Measurements from ENCODE around the gene SRPX.

Gene SRPX

DNA sequence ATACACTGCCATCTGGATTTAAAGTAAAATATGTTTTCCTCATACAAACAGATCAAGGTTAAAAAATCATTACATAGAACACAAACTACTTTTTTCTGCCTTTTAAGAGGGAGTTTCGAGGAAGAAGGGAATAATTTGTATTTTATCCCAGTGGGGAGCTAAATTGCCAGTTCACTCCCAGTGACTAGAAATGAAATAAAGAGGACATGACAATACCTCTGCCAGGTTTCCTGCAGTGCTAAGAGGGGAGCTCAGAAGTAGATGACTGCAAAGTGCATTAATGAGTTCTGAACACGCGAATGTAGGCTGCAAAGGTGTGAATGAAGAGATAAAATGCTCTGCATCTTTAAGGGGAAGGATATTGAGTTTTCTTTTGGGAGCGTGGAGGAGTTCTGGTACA is 69.7 kb downstream of the SRPX start:
- in situ Hi-C loops (cut with MboI; ENCODE audit: low sequenced_read_pairs), result loop anchor here (25.0 kb wide), 1 partner anchor 239 kb away; no protein-coding TSS in a partner anchor

- in situ Hi-C loops (cut with MboI; ENCODE audit: low sequenced_read_pairs), result no loop called here
These were observed 71.7 kb downstream of the SRPX start for GRCh38 chrX:38149016-38149415.

DNA sequence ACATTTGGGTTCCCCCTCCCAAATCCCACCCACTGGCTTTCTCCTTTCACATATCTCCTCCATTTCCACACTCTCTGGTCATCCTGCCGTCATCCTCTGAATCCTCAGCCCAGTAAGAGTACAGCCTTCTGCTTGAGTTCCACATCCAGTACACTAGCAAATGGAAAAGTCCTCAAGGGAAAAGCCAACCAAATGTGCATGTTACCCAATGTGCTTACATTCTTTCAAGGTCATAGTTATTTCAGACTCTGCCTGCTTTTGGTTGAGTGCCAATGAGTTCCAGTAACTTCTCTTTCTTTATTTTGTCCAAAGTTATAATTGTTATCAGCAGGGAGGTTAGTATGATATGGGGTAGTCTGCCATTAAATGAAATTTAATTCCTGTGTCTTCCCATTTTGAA is 78.1 kb downstream of the SRPX start:
- in situ Hi-C loops (cut with MboI; ENCODE audit: low sequenced_read_pairs), result no loop called here

- in situ Hi-C loops (cut with MboI; ENCODE audit: low sequenced_read_pairs), result no loop called here
These were observed 81.8 kb downstream of the SRPX start for GRCh38 chrX:38138900-38139299.

- in situ Hi-C loops (cut with MboI; ENCODE audit: low sequenced_read_pairs), result no loop called here
These were observed 82.3 kb downstream of the SRPX start for GRCh38 chrX:38138157-38138891.

DNA sequence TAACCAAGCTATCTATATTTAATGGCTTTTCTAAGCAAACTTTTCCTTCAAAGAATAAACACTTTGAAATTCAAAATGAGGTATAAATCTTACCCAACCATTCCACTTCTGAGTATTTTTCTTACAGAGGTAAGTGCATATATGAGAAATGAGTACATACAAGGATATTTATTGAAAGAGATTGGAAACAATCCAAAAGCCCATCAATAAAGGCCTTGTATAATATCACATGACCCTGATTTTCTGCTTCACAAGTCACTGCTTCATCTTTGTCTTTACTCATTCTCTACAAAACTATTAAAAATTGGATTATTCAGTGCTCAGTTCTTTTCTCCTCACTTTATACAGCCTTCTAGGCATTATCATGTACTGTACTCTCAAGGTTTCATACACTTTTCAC is 91.3 kb downstream of the SRPX start:
- in situ Hi-C loops (cut with MboI; ENCODE audit: low sequenced_read_pairs), result no loop called here

DNA sequence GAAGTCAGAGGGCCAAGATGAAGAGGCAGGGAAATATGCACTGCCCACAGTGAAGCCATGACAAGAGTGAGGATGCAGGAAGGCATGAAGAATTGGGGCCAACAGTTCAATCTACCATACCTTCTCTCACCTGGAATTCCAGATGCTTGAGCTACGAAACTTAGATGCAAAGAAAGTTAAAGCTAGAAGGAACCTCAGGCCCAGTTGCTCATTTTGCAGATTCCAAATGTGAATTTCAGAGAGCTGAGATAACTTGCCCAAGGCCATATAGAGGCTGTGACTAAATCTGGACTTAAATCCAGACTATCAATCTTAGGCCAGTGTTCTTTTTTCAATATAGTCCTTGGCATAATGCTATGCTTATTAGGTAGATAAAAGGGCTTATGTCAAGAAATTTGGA is 92.7 kb downstream of the SRPX start:
- in situ Hi-C loops (cut with MboI; ENCODE audit: low sequenced_read_pairs), result no loop called here

DNA sequence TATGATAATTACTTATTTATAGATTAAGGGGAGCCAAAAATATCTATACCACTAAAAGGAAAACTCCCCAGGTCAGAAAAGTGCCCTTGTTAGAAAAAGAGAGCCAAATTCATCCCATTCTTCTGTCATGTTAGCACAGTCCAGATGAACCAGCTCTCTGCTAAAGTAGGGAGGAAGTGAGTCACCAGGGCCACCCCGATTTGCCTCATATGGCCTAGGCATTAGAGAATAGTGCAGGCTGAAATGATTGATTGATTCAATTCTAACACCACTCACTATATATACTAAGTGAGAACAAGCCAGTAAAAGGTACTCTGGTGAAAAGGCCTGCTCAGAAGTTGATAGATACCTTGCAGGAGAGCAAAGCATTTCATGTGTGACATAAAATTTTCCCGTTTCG is 94.5 kb downstream of the SRPX start:
- in situ Hi-C loops (cut with MboI; ENCODE audit: low sequenced_read_pairs), result no loop called here

- in situ Hi-C loops (cut with MboI; ENCODE audit: low sequenced_read_pairs), result no loop called here
These were observed 96.7 kb downstream of the SRPX start for GRCh38 chrX:38124000-38124399.

- in situ Hi-C loops (cut with MboI; ENCODE audit: low sequenced_read_pairs), result no loop called here
These were observed 103.2 kb downstream of the SRPX start for GRCh38 chrX:38117485-38117884.

DNA sequence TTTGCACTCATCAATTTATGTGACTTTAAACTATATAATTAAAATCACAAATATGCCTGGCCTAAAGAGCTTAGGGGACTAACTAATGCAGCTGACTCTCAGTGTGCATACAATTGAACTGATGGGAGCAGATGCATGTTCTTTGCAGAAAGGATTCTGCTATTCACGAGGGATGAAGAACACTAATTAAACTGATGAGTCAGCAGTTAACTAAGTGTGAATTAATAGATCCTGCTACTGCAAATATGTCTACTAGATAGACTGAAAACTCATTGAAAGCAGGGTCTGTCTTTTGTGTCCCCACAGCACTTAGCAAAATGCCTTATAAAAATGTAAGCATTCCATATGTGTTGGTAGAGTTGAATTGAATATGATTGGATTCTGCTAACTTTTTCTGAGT is 104.0 kb downstream of the SRPX start:
- in situ Hi-C loops (cut with MboI; ENCODE audit: low sequenced_read_pairs), result no loop called here

- in situ Hi-C loops (cut with MboI; ENCODE audit: low sequenced_read_pairs), result no loop called here
These were observed 108.1 kb downstream of the SRPX start for GRCh38 chrX:38112566-38112965.

- in situ Hi-C loops (cut with MboI; ENCODE audit: low sequenced_read_pairs), result no loop called here
These were observed 109.5 kb downstream of the SRPX start for GRCh38 chrX:38111196-38111595.

DNA sequence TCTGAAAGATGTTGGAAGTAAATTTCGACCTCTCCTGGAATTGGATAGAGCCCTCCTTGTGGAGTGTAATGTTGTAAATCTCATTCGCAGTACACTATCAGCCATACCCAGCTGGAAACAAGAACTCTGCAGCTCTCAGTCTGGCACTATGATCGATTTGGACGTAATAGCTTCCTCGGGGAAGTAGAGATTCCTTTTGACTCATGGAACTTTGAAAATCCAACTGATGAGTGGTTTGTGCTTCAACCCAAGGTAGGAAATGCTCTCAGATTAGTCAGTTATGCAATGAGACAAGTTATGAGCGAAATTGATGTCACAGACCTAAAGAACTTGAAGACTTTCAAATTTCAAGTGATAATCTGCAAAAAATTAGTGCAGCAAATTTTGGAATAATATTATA is 110.4 kb downstream of the SRPX start:
- in situ Hi-C loops (cut with MboI; ENCODE audit: low sequenced_read_pairs), result no loop called here

- in situ Hi-C loops (cut with MboI; ENCODE audit: low sequenced_read_pairs), result no loop called here
These were observed 111.4 kb downstream of the SRPX start for GRCh38 chrX:38109042-38109898.

DNA sequence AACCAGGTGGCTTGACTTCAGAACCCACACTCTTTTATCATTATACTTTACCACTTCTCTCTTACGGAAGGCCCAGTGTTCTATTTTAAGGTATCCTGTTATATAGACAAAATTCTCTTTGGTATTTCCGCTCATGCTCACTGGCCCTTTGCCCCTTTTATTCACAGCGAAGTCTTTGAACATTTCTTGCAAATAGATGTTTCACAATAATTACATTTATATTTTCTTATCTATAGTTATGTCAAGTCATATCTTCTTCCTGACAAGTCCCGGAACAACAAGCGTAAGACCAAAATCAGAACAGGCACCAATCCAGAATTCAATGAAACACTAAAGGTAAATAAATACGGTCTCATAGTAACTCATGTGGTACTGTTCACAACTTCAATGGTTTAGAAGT is 112.3 kb downstream of the SRPX start:
- in situ Hi-C loops (cut with MboI; ENCODE audit: low sequenced_read_pairs), result no loop called here

- in situ Hi-C loops (cut with MboI; ENCODE audit: low sequenced_read_pairs), result no loop called here
These were observed 113.5 kb downstream of the SRPX start for GRCh38 chrX:38106991-38107655.

DNA sequence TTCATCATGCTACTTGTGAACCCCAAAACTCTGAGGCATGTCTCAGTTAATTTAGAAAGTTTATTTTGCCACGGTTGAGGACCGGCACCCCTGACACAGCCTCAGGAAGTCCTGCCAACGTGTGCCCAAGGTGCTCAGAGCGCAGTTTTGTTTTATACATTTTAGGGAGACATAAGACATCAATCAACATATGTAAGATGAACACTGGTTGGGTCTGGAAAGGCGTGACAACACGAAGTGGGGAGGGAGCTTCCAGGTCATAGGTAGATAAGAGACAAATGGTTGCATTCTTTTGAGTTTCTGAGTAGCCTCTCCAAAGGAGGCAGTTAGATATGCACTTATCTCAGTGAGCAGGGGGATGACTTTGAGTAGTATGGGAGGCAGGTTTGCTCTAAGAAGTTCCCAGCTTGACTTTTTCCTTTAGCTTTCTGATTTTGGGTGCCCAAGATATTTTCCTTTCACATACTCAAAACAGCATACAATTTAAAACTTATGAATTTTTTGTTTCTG is 115.4 kb downstream of the SRPX start:
- in situ Hi-C loops (cut with MboI; ENCODE audit: low sequenced_read_pairs), result no loop called here

- in situ Hi-C loops (cut with MboI; ENCODE audit: low sequenced_read_pairs), result no loop called here
These were observed 116.5 kb downstream of the SRPX start for GRCh38 chrX:38103857-38104812.

DNA sequence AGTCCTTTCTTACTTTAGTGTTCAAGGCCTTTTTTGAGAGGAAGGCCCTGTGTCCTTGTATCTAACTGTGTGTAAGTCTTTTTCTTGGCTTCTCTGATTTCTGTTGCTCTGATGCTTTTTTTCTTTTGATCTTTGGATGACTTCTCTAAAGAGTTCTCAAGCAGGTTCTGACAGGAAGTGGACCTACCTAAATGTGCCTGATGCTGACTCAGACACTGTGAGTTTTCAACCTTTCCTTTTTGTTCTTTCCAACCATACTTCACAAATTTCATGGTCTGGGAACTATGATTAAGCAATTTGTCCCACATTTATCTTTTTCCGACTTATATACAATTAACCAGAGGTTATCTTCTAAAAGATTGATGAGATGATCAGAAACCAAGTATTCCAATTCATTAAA is 117.8 kb downstream of the SRPX start:
- in situ Hi-C loops (cut with MboI; ENCODE audit: low sequenced_read_pairs), result no loop called here
